GM21381 (cell line): ENCODE measurements around the gene SAP30L.

Source experiments
- ATAC-seq: cut with Tn5 transposase; IDR thresholded peaks from one replicate; pipeline ENCODE4 v1.9.1; 2021; ENCODE audit warnings: mild to moderate bottlenecking, moderate library complexity; ENCODE audit not compliant: unreplicated experiment

The SAP30L gene

DNA sequence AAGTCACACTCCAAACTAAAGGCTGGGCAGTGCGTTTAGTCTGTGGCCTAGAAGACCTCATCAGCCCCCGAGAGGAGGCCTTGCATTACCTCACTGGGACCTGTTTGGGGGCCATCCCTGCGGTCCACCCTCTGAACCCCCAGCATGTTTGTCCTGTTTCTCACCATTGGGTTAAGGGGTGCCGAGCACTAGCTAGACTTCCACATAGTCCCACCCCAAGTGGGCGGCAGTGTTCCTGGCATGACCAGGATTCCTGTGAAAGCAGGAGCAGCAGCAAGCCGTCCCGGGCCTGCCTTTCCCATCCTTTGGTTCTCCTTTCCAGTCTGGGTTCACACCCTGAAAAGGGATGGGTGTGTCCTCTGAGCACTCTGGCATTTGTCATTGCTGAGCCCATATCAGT is 26.6 kb upstream of the SAP30L start:
- ATAC-seq = no peak

DNA sequence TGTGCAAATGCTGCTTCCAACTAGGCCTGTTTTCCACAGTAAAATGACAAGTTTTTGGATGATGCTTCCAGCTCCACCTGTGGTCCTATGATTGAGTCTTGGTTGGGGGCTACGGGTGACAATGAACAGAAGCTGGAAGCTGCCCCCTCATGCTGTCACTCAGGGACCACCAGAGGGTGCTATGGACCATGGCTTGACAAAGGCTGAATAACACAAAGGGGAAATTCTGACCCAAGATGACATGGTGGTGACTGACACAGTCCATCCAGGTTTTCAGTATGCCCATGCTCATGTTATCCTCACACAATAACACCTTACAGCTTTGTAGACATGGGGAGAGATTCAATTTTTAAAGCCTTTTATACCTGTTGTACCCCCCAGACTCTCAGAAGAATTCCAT is 23.9 kb upstream of the SAP30L start:
- ATAC-seq = no peak

DNA sequence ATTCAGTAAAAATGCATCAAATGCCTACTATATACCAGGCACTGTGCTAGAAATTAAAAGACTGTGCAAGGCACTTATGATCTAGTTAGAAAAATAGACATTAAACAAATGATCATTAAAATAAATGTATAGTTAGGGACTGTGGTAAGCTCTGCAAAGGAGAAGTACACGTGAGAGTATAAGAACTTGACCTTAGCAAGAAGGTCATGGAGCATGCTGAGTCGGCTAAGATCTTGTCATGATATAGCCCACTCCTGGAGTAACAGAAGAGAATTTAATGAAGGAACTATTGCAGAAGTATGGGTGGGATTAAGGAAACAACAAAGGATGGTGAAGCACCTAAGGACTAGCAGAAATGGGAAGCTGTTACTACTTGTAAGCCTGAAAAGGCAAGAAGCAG is 23.5 kb upstream of the SAP30L start:
- ATAC-seq = no peak

DNA sequence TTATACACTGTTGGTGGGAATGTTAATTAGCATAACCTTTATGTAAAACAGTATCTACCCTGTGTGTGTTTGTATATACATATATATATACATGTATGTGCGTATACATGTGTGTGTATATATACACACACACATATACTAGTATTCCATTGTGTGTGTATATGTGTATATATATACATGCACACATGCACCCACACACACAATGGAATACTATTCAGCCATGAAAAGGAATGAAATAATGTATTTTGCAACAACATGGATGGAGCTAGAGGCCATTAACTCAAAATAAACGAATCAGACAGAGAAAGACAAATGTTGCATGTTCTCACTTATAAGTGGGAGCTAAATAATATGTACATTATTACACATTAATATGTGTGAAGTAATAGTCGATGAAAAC is 17.6 kb upstream of the SAP30L start:
- no peak for ATAC-seq

DNA sequence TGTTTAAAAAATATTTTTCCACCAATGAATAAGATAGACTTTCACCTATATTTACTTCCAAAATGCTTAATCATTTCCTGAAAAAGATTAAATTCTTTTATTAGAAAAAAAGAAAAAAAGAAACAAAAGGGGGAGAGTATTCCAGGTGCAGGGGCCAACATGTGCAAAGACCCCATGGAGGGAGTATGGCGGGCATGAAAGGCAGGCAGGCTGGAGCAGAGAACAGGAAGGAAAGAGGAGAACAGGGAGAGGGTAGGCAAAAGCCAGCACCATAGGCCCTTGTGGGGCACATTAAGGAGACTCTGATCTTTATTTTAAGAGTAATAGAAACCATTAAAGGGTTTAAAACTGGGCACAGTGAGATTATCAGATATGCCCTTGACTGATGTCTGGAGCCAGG is 16.5 kb upstream of the SAP30L start:
- no peak for ATAC-seq

DNA sequence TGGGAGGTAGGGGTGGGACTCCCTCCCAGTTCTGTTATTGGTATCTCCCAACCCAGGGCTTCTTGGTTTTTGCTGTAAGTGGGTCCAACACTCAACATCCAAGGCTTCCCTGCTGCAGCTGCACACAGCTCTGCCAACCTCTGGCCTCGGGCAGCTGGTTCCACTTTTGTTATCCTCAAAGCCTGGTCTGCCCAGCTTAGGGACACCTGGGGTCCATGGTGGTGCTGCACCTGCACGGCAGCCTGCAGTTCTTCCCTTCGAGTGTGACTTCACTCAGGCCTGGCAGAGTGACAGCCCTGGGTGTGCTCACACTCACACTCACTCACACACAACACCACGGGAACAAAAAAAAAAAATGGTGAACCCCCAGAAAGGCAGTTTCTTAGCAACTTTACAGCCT is 15.3 kb upstream of the SAP30L start:
- ATAC-seq = no peak

DNA sequence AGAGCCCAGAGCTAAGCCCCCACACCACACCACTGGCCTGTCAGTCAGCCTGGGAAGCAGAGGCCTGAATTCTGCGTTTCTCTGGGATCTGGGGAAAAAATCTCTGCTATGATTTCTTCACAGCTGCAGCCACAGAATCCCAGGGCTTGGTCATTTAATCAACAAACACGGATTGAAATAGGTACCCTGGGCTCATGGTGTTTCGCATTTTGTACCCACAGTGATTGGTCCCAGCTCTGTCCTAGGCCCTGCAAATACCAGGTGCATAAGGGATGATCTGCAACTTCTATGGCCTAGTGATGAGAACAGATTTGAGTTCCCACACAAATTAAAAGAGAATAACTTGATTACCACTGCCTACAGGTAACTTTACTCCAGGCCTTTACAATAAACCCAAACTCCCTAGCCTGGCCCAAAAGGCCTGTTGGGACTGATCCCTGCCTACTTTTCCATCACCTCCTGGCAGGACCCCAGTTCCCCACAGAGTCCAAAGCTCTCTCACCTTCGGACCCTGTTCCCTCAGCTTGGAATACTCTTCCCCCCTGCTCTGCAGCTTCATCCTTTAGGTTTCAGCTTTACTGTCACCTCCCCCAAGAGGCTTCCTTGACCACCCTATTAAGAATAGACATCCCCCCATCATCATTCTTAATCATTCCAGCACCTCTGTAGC is 14.7 kb upstream of the SAP30L start:
- no peak for ATAC-seq

DNA sequence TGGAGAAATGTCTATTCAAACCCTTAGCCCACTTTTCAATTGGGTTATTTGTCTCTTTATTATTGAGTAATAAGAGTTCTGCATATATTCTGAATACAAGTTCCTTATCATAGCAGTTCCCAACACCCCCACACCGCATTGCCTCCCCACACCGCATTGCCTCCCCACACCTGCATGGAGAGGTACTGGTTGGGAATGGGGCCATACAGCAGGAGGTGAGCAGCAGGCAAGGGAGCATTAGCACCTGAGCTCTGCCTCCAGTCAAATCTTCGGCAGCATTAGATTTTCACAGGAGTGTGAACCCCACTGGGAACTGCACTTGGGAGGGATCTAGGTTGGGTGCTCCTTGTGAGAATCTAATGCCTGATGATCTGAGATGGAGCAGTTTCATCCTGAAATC is 10.6 kb upstream of the SAP30L start:
- ATAC-seq = no peak

DNA sequence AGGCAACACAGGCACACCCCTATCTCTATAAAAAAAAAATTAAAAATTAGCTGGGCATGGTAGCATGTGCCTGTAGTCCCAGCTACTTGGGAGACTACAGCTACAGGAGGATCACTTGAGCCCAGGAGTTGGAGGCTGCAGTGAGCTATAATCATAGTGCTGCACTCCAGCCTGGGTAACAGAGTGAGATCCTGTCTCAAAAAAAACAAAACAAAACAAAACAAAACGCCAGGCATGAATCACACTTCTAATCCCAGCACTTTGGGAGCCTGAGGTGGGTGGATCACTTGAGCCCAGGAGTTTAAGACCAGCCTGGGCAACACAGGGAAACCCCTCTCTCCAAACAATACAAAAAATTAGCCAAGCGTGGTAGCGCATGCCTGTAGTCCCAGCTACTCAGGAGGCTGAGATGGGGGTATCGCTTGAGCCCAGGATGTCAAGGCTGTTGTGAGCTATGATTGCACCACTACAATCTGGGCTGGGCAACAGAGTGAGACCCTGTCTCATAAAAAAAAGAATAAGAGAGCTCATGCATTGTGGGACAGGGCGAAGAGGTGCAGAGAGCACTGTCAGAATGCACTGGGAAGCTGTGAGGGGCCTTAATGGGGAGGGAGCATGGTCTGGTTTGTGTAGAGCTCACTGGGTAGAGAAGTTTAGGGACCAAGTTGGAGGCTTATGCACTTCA is 8.4 kb upstream of the SAP30L start:
- ATAC-seq = no peak

DNA sequence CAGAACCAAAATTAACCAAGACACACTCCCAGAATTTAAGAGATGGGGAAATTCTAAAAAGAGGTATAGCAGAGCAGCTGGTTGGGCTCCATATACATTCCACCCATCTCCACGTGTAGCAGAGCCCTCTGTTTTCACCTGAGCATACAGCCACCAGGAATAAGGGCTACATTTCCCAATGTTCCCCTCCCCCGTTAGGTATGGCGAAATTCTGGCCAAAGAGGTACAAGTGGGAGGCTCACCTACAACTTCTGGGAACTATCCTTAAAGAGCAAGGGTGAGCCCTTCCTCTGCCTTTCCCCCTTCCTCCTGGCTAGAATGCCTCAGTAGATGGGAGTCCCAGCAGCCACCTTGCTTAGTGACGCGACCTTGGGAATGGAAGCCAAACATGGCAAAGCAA is 5.3 kb upstream of the SAP30L start:
- no peak for ATAC-seq

DNA sequence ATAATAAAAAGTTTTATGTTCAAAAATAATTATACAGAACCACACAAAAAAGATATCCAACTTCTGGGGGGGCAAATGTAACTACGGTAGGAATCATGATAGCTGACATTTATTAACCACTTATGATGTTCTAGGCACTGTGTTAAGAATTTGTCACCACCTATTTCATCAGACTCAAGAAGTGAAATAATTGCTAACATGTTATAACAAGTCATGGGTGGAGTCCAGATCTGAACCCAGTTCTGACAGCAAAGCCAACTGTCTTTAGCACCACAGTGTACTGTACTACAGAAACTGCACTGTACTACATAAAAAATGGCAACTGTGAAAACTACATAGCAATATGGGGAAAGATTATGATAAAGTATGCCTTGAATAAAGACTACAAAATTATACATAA is 3.0 kb upstream of the SAP30L start:
- no peak for ATAC-seq

DNA sequence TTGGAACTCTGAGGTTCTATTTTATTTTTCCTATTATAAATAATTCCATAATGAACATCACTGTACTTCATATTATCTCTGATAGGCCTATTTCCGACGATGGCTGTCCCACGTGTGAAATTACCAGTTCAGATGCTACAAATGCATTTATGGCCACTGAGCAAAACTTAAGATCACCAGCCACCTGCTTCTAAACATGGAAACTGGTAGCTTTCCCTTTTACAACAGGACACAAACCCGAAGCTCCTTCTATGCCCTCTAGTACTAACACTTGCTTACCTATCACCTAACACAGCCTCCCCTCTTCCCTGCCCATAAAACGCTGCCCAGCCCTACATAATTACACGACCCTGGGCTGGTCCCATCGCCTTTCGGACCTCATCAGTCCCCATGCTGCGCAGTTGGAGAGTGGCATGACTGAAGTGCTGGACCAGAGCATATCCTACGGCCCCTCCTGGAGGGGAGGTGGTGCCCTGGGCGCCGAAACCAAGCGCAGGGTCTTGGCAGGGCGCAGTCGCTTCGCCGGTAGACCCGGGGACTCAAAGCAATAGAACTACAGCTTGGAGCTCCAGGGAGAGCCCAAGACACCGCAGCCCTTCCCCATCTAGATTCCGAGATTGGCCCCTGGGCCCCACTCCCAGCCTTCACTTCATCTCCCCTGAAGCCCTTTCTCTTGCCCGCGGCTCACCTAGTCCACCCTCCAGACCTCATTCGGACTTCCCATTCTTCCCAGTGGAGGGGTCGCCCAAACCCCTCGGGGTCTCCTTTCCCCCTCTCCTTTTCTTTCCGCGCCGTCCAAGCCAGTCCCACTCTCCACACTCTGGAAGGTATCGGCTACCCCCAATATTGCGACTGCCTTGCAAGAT is 1.0 kb upstream of the SAP30L start:
- no peak for ATAC-seq

DNA sequence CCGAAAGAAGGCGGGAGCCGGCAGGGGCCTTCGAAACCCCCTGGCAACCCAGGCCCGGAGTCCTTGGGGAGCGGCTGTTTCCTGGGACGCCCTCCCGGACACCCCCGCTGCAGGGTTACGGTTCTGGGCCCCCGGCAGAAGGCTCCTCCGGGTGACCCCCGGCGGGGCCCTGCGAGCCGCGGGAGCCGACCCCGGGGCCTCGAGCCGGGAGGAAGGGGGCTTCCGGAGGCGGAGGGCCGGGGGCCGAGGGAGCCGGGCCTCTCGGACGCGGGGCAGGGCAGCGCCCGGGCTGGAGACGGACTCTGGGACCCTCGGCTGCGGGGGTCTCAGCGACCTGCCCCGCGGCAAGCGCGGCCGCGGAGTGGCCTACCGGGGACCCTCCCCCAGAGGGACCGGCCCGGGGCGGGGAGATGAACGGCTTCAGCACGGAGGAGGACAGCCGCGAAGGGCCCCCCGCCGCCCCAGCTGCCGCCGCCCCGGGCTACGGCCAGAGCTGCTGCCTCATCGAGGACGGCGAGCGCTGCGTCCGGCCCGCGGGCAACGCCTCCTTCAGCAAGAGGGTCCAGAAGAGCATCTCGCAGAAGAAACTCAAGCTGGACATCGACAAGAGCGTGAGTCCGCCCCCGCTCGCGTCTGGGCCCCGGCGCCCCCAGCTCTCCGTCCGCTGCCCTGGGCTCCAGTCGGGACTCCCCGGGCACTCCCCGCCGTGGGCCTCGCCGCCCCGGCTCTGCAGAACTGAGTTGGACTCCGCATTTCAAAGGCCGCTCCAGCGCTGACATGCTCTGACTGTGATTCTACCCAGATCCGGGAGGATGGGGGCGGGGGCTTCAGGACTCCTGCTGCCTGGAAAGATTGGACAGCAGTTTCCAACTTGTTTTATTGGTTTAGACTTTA is 645 bp downstream of the SAP30L start:
- peak; percentile 25 for ATAC-seq

DNA sequence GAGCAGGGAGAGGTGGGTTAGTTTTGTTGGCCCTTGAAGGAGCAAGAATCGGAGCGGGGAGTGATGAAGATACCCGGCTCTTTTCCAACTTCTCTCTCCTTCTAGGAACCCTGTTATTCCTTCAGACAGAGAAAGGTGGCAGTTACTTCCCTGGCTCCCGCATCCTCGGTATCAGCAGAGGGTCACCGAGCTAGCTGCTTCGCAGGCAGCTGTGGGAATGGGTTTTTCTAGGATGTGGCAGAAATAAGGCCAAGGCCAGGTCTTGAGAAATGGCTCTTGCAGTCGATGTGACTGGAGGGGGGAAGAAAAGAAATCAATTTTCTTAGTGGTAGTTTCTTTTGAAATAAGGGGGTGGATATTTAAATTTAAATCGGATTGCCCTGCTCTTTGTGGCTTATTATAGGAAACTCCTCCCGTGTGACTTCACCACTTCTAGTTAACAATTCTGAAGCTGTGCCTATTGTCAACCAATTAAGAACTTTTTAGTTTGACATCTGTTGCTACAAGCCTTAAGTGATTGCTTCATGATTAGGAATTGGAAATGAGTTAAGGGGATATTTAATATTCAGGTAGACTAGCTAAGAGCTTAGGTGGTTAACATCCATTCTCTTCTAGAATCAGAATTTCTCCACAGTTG is 1.4 kb downstream of the SAP30L start:
- ATAC-seq = no peak

DNA sequence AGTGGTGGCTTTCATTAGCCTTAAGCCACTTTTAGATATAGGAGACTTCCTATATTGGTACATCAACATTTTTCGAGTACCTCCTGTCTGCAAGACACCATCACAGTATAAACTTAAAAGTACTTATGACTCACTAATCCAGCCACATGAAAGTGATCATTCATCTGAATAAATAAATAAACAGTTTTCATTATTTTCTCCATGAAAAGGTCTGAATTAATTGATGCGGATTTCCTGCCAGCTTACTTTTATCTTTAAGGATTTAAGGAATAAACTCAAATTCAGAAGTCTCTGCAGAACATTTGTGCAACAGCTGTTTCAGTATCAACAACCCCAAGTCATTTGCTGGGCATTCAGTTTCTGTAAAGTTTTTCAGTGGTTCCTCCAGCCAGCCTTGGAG is 4.0 kb downstream of the SAP30L start:
- ATAC-seq = no peak

DNA sequence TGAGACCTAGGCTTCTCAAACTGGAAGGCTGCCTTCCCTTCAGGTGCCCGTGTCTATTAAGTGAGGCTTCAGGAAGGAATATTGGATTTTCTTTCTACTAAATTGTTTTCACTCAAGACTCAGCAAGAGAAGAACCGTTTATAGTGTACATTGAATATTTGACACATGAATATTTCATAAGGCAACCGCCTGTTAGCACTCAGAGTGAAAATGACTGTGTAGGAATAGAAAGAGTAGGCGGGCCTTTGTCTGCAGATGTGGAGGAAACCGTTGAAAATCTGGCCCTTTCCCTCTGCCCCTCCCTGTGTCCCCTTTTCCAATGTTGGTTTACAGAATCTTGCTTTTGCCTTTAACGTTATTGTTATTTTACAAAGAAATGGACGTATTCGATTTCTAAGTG is 6.2 kb downstream of the SAP30L start:
- ATAC-seq = no peak

DNA sequence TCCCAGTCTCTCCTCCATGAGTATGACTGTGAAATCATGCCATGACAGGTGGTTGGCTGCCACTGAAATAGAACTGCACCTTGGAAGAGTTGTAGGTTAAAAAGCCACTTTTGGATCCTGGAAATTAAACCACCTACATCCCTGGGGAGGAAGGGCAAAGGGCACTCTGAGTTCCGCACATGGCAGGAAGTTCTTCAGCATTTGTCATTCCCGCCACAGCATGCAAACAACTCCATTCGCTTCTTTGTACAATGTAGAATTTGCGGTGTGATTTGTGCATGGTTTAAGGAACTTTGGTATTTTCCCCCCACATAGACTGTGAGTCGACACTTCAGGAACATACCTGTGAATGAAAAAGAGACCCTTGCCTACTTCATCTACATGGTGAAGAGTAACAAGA is 9.8 kb downstream of the SAP30L start:
- ATAC-seq = no peak

DNA sequence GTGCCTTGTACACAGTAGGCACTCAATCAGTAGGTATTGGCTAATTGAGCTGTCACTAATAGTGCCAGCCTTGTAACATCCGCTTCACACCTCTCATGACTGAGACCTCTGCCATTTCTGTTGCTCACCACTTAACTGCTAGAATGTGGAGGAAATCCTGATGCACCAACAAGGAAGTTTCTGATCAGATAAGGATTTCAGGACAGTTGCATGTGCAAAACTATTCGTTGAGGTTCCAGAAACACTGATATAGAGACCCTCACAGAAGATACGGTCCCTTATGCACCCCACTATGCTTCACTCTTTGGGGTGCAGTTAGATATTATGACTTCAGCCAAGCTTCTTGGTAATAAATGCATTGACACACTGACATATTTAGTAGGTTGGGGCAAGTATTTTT is 10.7 kb downstream of the SAP30L start:
- ATAC-seq = no peak

DNA sequence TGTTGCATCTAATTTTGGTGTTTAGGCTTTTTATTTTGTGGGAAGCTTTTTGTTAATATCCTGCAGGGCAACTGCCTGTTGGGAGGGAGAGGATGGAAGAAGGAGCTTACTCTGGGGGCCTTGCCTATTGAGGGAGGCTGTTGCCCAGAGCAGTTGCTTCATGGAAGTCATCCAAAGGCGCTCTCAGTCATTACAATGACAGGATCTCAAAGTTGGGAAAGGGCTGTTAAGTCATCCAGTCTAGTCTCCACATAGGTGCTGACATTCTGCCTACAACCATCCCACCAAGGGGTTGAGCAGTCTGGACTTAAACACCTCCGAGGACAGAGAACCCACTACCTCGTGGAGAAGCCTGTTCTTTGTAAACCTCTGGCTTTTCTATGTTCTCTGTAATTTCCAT is 13.2 kb downstream of the SAP30L start:
- no peak for ATAC-seq

DNA sequence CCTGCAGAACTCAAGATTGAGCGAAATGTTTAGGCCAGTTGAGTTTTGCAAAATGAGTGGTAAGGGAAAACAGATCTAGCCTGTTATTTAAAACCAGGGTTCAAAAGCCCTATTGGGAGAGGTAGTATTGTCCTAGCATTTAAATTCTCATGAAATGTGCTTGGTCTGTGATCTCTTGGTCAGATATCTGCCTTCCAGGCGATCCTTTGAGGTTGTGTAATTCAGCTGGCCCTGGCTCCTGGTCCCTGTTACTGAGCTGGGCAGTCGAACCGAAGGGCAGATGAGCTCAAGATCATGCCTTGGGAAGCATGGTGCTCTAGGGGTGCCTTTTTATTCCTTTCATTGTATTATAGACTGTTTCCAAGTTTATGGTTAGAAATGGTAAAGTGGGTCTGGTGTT is 14.4 kb downstream of the SAP30L start:
- ATAC-seq = no peak

DNA sequence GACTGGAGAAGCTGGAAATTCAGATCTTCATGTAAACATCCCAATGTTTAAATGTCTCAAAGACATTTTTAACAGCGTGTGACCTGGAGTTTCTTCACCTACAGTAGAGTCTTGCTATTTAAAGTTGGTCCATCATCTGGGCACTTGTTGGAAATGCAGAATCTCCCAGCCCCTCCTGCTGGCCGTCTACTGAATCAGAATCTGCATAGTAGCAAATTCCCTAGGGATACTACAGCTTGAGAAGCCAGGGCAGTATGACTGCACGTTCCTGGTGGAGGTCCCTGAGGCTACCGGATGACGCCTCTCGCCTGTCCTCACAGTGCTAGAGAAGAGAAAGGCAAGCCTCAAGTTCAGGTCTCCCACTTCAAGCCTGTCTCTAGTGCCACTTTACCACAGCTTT is 15.7 kb downstream of the SAP30L start:
- no peak for ATAC-seq
